Endothelial cell (in vitro differentiated cells): Measurements from ENCODE around the gene VPS54. TPM values are rescaled to one million over a fixed set of nuclear protein-coding genes. Genes with fewer than 3 reads are reported as not detected.

ENCODE experiments used
- DNase-seq: peaks from one replicate; pipeline ENCODE4 v3.0.0; 2021; ENCODE audit warnings: low spot score
- H3K27ac Mint-ChIP-seq: one replicate; pipeline ENCODE4 v1.8.0; 2021; ENCODE audit warnings: mixed read lengths, inconsistent platforms; ENCODE audit not compliant: unreplicated experiment
- H3K27me3 Mint-ChIP-seq: one replicate; pipeline ENCODE4 v1.8.0; 2021; ENCODE audit warnings: mild to moderate bottlenecking, moderate library complexity, mixed read lengths, inconsistent platforms; ENCODE audit not compliant: unreplicated experiment
- H3K36me3 Mint-ChIP-seq: one replicate; pipeline ENCODE4 v1.8.0; 2021; ENCODE audit warnings: mild to moderate bottlenecking, low read depth, mixed read lengths, inconsistent platforms; ENCODE audit not compliant: unreplicated experiment
- H3K4me1 Mint-ChIP-seq: one replicate; pipeline ENCODE4 v1.8.0; 2021; ENCODE audit warnings: mild to moderate bottlenecking, mixed read lengths, inconsistent platforms; ENCODE audit not compliant: unreplicated experiment
- H3K4me3 Mint-ChIP-seq: one replicate; pipeline ENCODE4 v1.8.0; 2021; ENCODE audit warnings: mild to moderate bottlenecking, mixed read lengths, inconsistent platforms; ENCODE audit not compliant: unreplicated experiment
- H3K9me3 Mint-ChIP-seq: one replicate; pipeline ENCODE4 v1.8.0; 2021; ENCODE audit warnings: mixed read lengths, inconsistent platforms; ENCODE audit not compliant: unreplicated experiment
- CTCF ChIP-seq: fragments of 200-600 bp; sonication (generic); IDR thresholded peaks from one replicate; pipeline ENCODE4 v1.5.0; 2021; ENCODE audit warnings: antibody characterized with exemption; ENCODE audit not compliant: unreplicated experiment
- total RNA-seq: library from RNA; stranded (reverse); fragmentation: NEBNext Ultra II Directional; extraction: Animal tissue kit (Norgen Biotek cat#: 25700); gene quantifications from one replicate; pipeline ENCODE4 v1.2.1, GENCODE V29; 2021; ENCODE audit not compliant: unreplicated experiment

The VPS54 gene
- total RNA-seq, 1 donor from 2014 or later, result 13.6 TPM

GRCh38 chr2:64063454-64063853, 44.2 kb upstream of the VPS54 start:
- H3K27ac Mint-ChIP-seq, result peak overlapping the region; percentile 22

GRCh38 chr2:64062840-64063239, 43.6 kb upstream of the VPS54 start:
- peaks cover 3% of the 10 kb centered on the region for H3K27me3 Mint-ChIP-seq
- no peak overlapping the region for H3K27ac Mint-ChIP-seq
- H3K4me3 Mint-ChIP-seq, result no peak overlapping the region
- no peaks in the 10 kb centered on the region for H3K9me3 Mint-ChIP-seq
- H3K4me1 Mint-ChIP-seq, result peaks cover 11% of the 10 kb centered on the region
- peaks cover 5% of the 10 kb centered on the region for H3K36me3 Mint-ChIP-seq
- no peak for DNase-seq
- TF ChIP-seq CTCF, result no peak

More at GRCh38 chr2:64063454-64063853, 44.2 kb upstream of the VPS54 start:
- Mint-ChIP-seq H3K36me3 (peaks cover 5% of the 10 kb centered on the region), H3K4me1 (peaks cover 11% of the 10 kb centered on the region), H3K27me3 (peaks cover 2% of the 10 kb centered on the region), H3K9me3 (no peaks in the 10 kb centered on the region), H3K4me3 (no peak overlapping the region)
- TF ChIP-seq CTCF, result no peak
- no peak for DNase-seq

GRCh38 chr2:64059270-64059669, 40.0 kb upstream of the VPS54 start:
- H3K4me3 Mint-ChIP-seq, result no peak overlapping the region
- H3K4me1 Mint-ChIP-seq, result peaks cover 17% of the 10 kb centered on the region
- H3K27me3 Mint-ChIP-seq, result peaks cover 3% of the 10 kb centered on the region
- no peaks in the 10 kb centered on the region for H3K9me3 Mint-ChIP-seq
- TF ChIP-seq CTCF, result no peak
- H3K36me3 Mint-ChIP-seq, result peaks cover 5% of the 10 kb centered on the region
- no peak for DNase-seq
- no peak overlapping the region for H3K27ac Mint-ChIP-seq

GRCh38 chr2:64056021-64056420, 36.8 kb upstream of the VPS54 start:
- no peak for TF ChIP-seq CTCF
- no peaks in the 10 kb centered on the region for H3K36me3 Mint-ChIP-seq
- H3K4me1 Mint-ChIP-seq, result peaks cover 41% of the 10 kb centered on the region
- DNase-seq, result no peak
- no peak overlapping the region for H3K4me3 Mint-ChIP-seq
- H3K9me3 Mint-ChIP-seq, result no peaks in the 10 kb centered on the region
- H3K27me3 Mint-ChIP-seq, result peaks cover 5% of the 10 kb centered on the region
- H3K27ac Mint-ChIP-seq, result no peak overlapping the region

GRCh38 chr2:64054161-64054915, 35.1 kb upstream of the VPS54 start:
- Mint-ChIP-seq H3K9me3 (no peaks in the 10 kb centered on the region), H3K27me3 (peaks cover 4% of the 10 kb centered on the region), H3K4me1 (peaks cover 51% of the 10 kb centered on the region), H3K36me3 (no peaks in the 10 kb centered on the region), H3K4me3 (no peak overlapping the region), H3K27ac (peak overlapping the region; percentile 61)
- no peak for TF ChIP-seq CTCF
- DNase-seq, result no peak
